Stimulated activated CD8-positive, alpha-beta memory T cell treated with anti-CD3 and anti-CD28 coated beads, Interleukin-12 subunit alpha, Interleukin-12 subunit beta, amount 100 ng/mL, for 24 hours (primary cell): ENCODE data around the gene PHF5A.
"Not testable (repeated sequence)": the region's sequence is repeated elsewhere in the genome, so short reads cannot be mapped to it uniquely, and the experiment has no call there.

ENCODE experiments used
- DNase-seq: peaks from one replicate; pipeline ENCODE4 v3.0.0-alpha.2; 2020; ENCODE audit errors: extremely low read depth

PHF5A gene

DNA sequence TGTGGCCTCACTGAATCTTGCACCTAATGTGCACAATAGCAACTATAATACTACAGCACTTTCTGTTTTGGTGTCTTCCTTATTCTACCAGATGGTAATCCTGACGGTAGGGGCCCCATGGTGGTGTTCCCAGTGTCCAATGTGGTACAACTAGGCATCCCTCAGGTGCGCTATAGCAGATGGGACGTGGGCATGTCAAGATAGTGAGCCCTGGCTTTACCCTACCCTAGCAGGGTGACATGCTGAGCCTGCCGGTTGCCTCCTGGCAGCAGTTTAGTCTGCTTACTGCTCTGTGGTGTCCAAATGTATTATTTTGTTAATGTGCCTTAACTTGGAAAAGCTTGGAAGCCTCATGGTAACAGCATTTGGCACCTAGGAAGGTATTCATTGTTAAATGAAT lies 19.6 kb upstream of the PHF5A start:
- DNase-seq, result no peak

DNA sequence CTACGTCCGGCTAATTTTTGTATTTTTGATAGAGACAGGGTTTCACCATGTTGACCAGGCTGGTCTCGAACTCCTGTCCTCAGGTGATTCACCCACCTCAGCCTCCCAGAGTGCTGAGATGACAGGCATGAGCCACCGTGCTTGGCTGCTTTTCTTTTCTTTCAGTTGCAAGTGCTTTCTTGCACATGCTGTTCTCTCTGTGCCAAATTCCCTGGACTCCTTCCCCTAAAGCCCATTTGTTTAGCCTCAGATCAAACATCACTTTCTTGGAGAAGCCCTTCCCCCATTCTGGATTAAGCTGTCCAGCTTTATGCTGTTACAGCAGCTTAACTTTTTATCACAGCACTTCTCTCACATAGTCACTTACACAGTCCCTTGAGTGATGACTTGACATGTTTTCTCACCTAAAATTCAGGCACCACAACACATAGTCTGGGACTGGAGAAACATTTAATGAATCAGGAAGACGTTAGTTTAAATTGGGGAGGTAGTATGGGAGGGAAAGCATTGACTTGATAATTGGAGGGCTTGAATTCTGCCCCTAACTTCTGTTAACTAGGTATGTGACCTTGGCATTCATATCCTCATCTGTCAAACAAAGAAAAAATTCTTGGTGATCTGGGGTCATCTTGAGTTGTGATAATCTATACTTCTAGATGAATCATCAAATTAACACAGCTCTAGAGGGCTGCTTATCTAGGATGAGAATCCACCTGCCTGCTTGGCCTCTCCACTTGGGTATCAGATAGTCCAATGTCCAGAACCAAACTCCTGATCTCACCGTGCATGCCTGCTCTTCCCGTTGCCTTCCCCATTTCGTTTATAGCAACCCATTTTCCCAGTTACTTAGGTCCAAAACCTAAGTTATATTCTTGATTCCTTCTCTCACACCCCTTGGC lies 18.8 kb upstream of the PHF5A start:
- DNase-seq, result no peak

DNA sequence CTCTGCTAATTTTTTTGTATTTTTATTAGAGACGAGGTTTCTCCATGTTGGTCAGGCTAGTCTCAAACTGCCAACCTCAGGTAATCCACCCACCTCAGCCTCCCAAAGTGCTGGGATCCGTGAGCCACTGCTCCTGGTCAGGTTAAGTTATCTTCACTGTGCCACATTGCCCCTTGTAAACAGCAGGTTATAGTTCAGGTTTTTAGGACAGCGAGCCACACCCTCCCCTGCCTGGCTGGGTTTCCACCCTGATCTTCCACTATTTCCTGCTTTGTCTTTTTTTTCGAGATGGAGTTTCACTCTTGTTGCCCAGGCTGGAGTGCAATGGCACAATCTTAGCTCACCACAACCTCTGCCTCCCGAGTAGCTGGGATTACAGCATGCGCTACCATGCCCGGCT lies 16.5 kb upstream of the PHF5A start:
- DNase-seq, result no peak

DNA sequence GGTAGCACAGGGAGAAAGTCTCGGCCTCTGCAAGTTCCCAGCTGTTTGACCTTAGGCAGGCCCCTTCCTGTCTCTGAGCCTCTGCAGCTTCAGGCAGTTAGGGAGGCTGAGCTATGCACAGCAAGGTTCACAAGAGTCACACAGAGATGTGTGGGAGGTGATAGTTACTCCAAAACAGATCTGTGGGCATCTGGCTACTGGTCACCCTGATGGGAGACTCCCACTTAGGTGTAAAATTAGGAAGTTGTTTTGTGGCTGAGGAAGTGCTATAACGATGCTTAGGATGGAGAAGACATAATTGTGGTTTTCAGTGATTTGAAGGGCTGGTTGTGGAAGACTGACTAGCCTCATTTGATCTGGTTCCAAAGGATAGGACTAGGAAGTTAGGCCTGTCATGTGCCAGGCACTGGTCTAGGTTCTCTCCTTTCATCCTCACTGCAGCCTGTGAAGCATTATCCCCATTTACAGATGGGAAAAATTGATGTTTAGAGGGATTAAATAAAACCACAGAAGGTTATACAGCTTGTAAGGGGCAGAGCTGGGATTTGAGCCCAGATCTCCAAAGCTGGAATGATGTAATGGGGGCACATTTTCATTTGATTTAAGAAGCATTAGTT lies 13.9 kb upstream of the PHF5A start:
- no peak for DNase-seq

DNA sequence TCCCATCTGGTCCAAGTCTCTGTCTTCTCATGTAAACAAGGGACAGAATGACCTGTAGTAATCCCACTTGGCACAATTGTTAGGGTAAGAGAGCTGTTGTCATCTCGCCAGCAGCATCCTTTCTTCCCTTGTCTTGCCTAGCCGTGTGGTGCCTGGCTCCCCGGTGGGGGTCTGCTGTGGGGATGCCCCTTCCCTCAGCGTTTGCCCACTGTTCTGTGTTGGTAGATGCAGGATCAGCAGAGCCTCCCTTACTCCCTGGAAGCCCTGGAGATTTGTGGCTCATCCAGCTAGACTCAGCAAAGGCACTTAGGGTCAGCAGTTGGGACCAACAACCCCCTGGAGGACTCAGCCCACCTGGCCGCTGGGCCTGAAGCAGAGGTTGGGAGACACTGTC lies 13.4 kb upstream of the PHF5A start:
- no peak for DNase-seq

DNA sequence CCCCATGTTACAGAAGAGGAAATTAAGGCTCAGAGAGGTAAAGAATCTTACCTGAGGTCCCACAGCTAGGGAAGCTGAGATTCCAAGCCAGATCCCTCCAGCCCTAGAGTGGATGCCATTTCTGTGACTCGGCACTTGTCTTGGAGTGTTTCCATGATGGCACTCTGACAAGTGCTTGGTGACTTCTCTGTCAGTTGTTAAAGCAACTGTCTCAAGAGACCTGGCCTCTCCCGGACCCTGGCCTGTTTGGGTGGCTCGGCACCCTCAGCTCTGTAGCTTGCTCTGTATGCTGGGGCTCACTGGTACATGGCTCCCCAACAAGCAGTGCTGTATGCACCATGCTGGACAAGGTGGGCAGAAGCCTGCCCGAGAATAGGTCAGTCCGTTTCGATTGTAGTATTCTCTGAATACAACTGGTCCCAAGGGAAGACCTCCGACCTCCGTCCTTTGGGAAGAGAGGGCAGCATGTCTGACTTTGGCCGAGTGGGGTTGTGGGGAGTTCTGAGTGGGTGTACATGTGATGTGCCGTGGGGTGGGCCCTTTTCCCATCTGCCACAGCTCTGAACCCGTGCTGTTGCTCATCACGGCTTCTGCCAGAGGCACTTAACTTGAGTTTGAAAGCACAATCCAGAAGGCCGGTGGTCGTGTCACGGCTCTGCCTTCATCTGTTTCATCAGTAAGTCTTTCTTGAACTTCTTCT lies 12.8 kb upstream of the PHF5A start:
- DNase-seq, result no peak

DNA sequence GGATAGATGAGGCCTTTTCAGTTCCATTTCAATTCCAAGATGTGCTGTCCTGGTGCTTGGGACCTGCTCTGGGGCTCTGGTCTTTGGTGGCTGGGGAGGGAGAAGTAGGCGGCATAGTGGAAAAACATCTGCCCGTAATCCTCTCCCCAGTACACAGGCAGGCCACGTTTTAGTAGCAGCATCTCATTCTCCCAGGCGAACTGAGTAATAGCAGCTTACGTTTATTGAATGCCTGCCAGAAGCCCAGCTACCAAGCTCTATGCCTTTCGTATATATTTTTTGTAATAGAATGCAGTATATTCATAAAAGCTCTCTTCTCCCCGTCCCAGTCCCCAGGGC lies 11.9 kb upstream of the PHF5A start:
- DNase-seq, result no peak

DNA sequence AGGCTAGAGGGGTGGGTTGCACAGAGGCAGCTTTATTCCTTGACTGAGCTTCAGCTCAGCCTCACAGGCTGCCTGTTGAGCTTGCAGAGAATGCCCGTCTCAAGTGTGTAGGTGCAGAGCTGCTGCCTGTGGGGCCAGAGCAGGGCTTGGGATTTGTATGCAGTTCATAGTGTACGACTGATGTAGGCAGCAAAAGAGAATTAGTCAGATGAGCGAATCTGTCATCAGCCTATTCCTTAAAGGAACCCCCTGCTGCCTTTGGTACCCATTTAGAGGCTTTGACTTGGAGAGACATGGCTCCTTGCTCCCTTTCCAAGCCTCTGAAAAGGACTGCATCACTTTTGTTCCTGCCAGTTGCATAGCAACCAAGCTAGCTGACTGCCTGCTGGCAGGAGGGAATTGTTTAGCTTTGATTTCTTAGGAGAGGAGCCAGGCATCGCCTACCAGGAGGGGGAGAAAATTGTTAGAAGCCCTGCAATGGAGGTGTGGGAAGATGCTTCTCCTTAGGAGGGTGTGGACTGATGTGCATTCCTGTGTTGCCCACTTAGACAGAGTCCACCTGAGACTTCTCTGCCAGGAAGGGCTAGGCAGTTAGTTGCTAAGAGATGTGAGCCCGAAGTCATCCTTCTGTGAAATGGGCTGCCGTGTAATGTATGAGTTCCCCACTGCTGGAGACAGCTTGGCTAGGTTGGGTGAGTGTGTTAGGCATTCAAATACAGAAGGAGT lies 11.3 kb upstream of the PHF5A start:
- DNase-seq, result no peak

DNA sequence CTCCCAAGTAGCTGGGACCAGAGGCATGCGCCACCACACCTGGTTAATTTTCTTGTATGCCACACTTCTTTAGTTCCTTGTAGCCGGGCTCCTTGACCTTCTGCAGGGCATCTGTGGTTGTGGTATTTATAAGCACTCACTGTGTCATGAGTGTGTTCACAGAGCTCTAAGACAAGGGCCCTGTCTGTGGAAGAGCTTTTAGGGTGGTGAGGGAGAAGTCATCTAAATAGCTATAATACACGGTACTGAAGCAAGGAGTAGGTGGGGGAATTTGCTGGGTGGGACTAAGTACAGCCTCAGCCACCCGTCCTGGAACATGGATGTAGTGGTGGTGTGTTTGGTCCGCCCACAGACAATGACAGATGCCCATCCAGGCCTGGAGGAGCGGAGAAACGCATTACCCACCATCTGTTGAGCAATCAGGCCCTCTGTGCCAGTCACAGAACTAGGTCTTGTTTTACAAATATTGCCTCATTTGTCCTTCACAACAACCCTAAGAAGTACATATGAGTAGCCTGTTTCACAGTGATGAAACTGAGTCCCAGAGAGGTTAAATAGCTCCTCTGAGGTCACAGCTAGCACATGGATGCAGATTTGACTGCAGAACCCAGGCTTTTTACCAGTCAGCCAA lies 10.5 kb upstream of the PHF5A start:
- DNase-seq, result no peak

DNA sequence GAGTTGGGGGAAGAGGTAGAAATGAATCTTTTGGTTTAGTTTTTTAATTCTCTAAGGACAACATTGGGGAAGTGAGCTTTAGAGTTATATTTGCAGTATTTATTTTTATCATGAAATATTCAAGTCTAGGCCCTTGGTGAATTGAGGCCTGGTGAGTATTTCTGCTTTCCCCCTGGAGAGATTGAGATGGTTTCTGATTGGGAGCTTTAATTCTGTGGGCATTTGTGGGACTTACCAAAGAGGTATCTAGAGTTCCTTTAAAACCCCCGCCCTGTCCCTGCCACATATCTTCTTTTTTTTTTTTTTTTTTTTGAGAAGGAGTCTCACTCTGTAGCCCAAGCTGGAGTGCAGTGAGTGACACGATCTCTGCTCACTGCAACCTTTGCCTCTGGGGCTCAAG lies 10.0 kb upstream of the PHF5A start:
- no peak for DNase-seq

DNA sequence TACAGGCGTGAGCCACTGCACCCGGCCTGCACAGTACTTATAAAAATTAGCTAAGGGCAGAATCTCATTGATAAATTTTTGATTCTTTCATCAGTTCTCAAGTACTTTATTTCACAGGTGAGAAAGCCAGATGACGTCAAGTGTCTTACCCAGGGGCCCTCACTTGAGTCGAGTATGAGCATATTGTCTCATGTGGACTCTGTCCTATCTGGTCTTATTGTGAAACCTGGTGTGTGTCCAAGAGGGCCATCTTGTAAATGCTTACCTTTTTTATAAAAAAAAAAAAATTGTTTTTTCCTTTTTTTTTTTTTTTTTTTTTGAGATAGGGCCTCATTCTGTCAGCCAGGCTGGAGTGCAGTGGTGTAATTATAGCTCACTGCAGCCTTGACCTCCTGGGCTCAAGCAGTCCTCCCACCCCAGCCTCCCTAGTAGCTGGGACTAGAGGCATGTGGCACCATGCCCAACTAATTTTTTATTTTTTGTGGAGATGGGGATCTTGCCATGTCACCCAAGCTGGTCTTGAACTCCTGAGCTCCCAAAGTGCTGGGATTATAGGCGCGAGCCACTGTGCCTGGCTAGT lies 6.5 kb upstream of the PHF5A start:
- no peak for DNase-seq

DNA sequence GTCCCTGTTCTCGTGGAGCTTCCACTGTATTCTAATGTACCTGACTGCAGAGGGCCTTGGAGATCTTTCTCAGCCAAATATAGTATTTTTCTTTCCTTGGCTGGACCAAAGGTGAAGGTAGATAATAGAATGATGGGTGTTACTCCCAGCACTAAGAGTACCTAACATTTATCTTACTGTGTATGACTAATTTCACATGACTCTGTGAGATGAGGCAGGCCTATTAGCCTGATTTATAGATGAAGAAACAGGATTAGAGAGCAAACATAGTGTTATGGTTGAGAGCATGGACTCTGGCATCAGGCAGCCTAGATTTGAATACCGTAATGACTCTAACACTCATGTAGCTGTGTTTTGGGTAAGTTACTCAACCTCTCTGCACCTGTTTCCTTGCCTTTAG lies 3.1 kb upstream of the PHF5A start:
- DNase-seq, result no peak

DNA sequence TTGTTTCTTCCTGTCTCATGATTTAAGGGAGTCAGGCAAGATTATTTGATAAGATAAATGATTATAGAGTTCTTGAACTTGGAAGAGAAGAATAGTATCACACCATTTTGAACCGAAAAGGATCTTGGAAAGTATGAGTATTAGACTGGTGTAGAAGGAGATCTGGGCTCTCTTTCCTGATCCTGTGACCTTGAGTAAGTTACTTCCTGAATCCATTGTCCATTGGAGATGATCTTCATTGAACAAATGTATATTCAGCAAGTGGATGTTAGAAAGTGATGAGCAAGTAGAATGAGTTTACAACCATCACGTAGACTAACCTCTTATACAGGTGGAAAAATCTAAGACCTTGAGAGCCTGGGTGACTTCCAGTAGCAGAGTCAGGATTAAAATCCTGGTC lies 2.4 kb upstream of the PHF5A start:
- no peak for DNase-seq

DNA sequence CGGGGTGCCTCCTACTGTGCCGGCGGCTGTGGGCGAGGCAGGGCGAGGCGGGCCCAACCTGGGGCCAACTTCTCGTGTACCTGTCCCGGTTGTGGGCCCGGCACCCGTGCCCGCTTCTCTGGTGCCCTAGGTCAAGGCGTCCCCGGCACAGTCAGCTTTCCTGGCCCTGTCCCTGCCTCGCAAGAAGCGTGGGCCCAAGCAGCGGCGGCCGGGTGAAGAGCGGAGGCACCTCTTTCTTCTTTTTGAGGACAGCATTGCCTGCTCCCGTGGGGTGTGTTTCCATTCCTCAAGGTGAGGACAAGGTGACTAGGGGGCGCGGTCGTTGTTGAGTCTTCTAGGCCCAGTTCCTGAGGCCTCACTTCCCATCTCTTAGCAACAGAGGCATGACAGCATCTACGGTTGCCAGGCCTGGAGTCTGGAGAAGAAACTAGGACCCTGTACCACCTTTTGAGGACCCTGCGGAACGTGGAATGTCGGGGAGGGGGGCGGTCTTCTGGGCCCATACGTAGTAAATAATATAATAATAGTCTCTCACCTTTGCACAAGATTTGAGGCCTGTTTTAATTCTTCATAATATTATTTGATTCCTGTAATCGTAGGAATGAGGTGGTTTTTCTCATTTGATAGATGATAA lies 843 bp upstream of the PHF5A start:
- peak; percentile 20 for DNase-seq

DNA sequence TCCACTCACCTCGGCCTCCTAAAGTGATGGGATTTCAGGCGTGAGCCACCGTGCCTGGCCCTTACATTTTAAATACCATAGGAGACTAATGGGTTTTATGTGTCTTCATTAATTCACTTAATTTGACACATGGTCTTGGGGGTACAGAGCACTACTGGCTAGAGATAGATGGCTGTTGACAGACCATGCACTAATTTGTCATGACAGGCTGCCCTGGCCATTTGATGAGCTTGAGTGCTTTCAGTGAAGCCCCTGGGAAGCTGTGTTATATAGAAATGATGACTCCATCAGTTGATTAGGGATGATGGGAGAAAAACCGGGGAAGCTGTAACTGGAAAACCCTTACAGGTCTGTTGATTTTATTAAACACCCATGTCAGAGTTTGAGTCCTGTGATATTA lies 6.6 kb downstream of the PHF5A start:
- no peak for DNase-seq

DNA sequence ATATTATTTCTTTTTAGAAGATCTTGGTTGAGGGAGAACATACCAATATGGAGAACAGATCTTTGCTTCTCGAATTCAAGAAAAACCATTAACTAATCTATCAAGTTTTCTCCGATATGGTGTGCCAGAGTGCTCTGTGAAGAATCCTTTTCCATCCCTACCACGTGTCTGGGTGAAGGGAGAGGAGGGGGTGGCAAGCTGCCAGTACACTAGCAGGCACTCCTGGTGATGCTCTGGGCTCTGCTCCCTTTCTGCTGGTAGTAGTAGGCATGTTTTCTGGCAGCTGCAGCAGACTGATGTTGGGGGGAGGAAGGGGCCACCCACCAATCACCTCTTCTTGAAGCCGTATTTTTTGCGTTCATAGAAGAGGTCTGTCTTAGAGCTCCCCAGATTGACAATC lies 8.4 kb downstream of the PHF5A start:
- not testable (repeated sequence) for DNase-seq

DNA sequence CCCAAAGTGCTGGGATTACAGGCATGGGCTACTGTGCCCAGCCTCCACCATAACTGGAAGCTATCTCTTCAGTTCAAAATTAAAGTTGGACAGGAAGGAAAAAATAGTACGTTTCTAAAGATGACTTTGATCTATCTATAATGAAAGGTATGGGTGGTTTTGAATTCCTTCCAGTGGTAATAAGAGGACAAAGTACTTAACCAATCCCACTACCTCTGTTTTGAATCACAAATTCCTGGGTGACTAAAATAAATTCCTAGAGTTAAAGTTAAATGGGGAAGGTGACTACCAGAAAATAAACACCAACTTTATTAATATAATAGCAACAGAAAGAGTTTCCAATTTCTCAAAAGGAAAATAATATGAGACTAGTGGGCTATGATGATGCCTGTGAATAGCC lies 9.1 kb downstream of the PHF5A start:
- DNase-seq, result no peak

DNA sequence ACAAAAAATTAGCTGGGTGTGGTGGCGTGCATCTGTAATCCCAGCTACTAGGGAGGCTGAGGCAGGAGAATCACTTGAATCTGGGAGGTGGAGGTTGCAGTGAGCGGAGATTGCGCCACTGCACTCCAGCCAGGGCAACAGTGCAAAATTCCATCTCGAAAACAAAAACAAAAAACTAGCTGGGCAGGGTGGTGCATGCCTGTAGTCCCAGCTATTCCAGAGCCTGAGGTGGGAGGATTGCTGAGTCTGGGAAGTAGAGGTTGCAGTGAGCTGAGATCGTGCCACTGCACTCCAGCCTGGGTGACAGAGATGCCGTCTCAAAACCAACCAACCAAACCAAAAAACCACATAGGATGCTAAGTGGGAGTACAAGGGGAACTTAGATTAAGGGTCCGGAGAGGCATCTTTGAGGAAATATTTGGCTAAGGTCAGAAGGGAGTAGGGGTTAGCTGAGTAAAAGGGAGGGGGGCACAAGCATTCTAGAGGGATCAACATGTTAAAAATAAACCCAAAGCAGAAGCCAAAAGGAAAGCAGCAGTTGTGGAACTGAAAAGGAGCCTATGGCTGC lies 10.2 kb downstream of the PHF5A start:
- DNase-seq, result no peak

DNA sequence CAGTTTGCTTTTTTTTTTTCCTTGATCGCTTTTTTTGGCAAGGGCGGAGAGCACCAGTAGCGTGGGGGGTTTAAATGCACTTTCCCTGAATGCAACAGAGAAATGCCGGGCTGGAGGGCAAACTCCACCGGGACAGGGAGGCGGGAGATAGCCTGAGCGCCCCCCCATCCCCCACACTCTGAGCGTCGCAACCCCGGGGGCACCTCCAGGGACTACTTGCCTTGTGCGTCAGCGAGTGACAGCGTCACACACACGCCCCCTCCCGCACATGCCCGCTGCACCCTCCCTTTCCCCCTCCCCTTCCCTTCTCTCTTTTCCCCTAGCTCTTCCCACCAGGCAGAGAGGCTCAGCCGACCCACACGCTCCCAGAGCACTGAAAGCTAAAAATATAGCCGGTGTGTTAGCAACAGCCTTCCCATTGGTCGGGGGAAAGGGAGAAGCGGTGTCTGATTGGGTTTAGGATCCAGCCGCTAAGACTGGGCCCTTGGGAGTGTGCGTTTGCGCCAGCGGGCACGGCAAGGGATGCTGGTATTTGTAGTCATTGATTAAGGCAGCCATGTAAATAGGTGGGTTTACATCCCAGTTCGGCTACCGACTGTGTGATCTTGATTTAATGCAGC lies 20.2 kb downstream of the PHF5A start:
- DNase-seq, result peak; percentile 77
